GM12892 (cell line): ENCODE data around the gene CPXM2.

Source experiments
- POLR2A ChIP-seq: IDR thresholded peaks from 2 replicates; pipeline ENCODE4 v1.6.1; 2011; ENCODE audit warnings: low read depth, low read length, control low read depth
- TAF1 ChIP-seq: IDR thresholded peaks from 2 replicates; pipeline ENCODE4 v1.6.1; 2011; ENCODE audit warnings: low read depth, mild to moderate bottlenecking, control low read depth, low read length, borderline replicate concordance

- no peak for TF ChIP-seq POLR2A
- TF ChIP-seq TAF1 = no peak
These were observed 44.1 kb upstream of the CPXM2 start for GRCh38 chr10:123935680-123936079.
